Measurements from ENCODE around the gene HEXIM2. TPM values are rescaled to one million over a fixed set of nuclear protein-coding genes. Genes with fewer than 3 reads are reported as not detected.
A peak's percentile ranks its signal among the peaks of the same experiment; 100 is the strongest.

HEXIM2 gene
- total and polyA plus RNA-seq, 2 of the 13 experiments (the other 11 are each of a cell fraction or from before 2014, with no cell fraction given), result 27.1 to 32.4 TPM

- TF ChIP-seq ZNF574 (CRISPR knock-in tag; IDR thresholded peaks at IDR 0.05), result peak; percentile 77; the same call in 1 of the 2 replicates
- TF ChIP-seq, protein P1, sequence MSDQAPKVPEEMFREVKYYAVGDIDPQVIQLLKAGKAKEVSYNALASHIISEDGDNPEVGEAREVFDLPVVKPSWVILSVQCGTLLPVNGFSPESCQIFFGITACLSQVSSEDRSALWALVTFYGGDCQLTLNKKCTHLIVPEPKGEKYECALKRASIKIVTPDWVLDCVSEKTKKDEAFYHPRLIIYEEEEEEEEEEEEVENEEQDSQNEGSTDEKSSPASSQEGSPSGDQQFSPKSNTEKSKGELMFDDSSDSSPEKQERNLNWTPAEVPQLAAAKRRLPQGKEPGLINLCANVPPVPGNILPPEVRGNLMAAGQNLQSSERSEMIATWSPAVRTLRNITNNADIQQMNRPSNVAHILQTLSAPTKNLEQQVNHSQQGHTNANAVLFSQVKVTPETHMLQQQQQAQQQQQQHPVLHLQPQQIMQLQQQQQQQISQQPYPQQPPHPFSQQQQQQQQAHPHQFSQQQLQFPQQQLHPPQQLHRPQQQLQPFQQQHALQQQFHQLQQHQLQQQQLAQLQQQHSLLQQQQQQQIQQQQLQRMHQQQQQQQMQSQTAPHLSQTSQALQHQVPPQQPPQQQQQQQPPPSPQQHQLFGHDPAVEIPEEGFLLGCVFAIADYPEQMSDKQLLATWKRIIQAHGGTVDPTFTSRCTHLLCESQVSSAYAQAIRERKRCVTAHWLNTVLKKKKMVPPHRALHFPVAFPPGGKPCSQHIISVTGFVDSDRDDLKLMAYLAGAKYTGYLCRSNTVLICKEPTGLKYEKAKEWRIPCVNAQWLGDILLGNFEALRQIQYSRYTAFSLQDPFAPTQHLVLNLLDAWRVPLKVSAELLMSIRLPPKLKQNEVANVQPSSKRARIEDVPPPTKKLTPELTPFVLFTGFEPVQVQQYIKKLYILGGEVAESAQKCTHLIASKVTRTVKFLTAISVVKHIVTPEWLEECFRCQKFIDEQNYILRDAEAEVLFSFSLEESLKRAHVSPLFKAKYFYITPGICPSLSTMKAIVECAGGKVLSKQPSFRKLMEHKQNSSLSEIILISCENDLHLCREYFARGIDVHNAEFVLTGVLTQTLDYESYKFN (CRISPR knock-in tag; conservative IDR thresholded peaks at IDR 0.05), result peak; percentile 42; the same call in 1 of the 2 replicates
- no peak for TF ChIP-seq MBNL3 (CRISPR knock-in tag; conservative IDR thresholded peaks at IDR 0.05)
- peak; percentile 53; the same call in 1 of the 2 replicates for TF ChIP-seq RORA (CRISPR knock-in tag; IDR thresholded peaks at IDR 0.05)
- TF ChIP-seq, protein P2, sequence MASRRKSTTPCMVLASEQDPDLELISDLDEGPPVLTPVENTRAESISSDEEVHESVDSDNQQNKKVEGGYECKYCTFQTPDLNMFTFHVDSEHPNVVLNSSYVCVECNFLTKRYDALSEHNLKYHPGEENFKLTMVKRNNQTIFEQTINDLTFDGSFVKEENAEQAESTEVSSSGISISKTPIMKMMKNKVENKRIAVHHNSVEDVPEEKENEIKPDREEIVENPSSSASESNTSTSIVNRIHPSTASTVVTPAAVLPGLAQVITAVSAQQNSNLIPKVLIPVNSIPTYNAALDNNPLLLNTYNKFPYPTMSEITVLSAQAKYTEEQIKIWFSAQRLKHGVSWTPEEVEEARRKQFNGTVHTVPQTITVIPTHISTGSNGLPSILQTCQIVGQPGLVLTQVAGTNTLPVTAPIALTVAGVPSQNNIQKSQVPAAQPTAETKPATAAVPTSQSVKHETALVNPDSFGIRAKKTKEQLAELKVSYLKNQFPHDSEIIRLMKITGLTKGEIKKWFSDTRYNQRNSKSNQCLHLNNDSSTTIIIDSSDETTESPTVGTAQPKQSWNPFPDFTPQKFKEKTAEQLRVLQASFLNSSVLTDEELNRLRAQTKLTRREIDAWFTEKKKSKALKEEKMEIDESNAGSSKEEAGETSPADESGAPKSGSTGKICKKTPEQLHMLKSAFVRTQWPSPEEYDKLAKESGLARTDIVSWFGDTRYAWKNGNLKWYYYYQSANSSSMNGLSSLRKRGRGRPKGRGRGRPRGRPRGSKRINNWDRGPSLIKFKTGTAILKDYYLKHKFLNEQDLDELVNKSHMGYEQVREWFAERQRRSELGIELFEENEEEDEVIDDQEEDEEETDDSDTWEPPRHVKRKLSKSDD (CRISPR knock-in tag; IDR thresholded peaks at IDR 0.05; ENCODE audit: low read depth), result no peak; the same call in 1 of the 2 replicates
- peak; percentile 35 for TF ChIP-seq BHLHE40 (IDR thresholded peaks at IDR 0.05; ENCODE audit: low read length)
- TF ChIP-seq, protein P3, sequence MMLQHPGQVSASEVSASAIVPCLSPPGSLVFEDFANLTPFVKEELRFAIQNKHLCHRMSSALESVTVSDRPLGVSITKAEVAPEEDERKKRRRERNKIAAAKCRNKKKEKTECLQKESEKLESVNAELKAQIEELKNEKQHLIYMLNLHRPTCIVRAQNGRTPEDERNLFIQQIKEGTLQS (CRISPR knock-in tag; IDR thresholded peaks at IDR 0.05), result no peak
- TF ChIP-seq CREB3 (CRISPR knock-in tag; IDR thresholded peaks at IDR 0.05), result peak; percentile 28; the same call in 1 of the 2 replicates
- no peak for TF ChIP-seq ZSCAN9 (CRISPR knock-in tag; IDR thresholded peaks at IDR 0.05; ENCODE audit: borderline replicate concordance)
- no peak; the same call in 1 of the 2 replicates for TF ChIP-seq ZFX (CRISPR knock-in tag; IDR thresholded peaks at IDR 0.05; ENCODE audit: low read depth)
- peak; percentile 64; the same call in 1 of the 2 replicates for TF ChIP-seq ZNF280B (CRISPR knock-in tag; IDR thresholded peaks at IDR 0.05; ENCODE audit: borderline replicate concordance)
- no peak for TF ChIP-seq ZBTB20 (CRISPR knock-in tag; IDR thresholded peaks at IDR 0.05; ENCODE audit: borderline replicate concordance, low read depth)
- peak; percentile 99 for TF ChIP-seq SRSF1 (optimal IDR thresholded peaks at IDR 0.05; ENCODE audit: low read depth, low read length)
- no peak for TF ChIP-seq NR2C2 (CRISPR knock-in tag; IDR thresholded peaks at IDR 0.05; ENCODE audit: borderline replicate concordance)
- TF ChIP-seq ZIK1 (CRISPR knock-in tag; IDR thresholded peaks at IDR 0.05; ENCODE audit: borderline replicate concordance, low read depth), result no peak; the same call in 1 of the 2 replicates
Observed at GRCh38 chr17:45160447-45161287, 1.0 kb upstream of the HEXIM2 start (continued).
